Aorta (tissue), 5 donors: ENCODE measurements around the gene TRDMT1. TPM values are rescaled to one million over a fixed set of nuclear protein-coding genes. Genes with fewer than 3 reads are reported as not detected.

Source experiments
- ATAC-seq: fragments of 200-7000 bp; cut with Tn5 transposase; one replicate; pipeline ENCODE4 v1.9.1; 2022; ENCODE audit warnings: moderate library complexity; ENCODE audit not compliant: low FRiP score
- DNase-seq, 2 donors: peaks; one replicate each; pipeline ENCODE4 v3.0.0-alpha.2; 2020
- H3K27ac ChIP-seq, 2 donors: one replicate each; pipeline ENCODE4 v1.5.1; 2013; ENCODE audit warnings: low read length in 2 of 2, mild to moderate bottlenecking in 2 of 2, moderate library complexity in 2 of 2, control low read depth in 1 of 2, inconsistent platforms in 1 of 2, low read depth in 1 of 2
- H3K27me3 ChIP-seq, 2 donors: one replicate each; pipeline ENCODE4 v1.6.1; 2013; ENCODE audit warnings: control low read depth in 1 of 2, low read length in 1 of 2, mild to moderate bottlenecking in 1 of 2, moderate library complexity in 1 of 2; ENCODE audit not compliant: insufficient read depth in 2 of 2, control insufficient read depth in 1 of 2
- H3K36me3 ChIP-seq, 2 donors: one replicate each; pipeline ENCODE4 v1.6.1; 2013; ENCODE audit warnings: control low read depth in 1 of 2, low read length in 1 of 2, mild to moderate bottlenecking in 1 of 2; ENCODE audit not compliant: insufficient read depth in 2 of 2, control insufficient read depth in 1 of 2
- H3K4me1 ChIP-seq, 2 donors: one replicate each; pipeline ENCODE4 v1.6.1; 2013; ENCODE audit warnings: low read length in 2 of 2, control low read depth in 1 of 2, mild to moderate bottlenecking in 1 of 2, moderate library complexity in 1 of 2; ENCODE audit not compliant: insufficient read depth in 2 of 2, control insufficient read depth in 1 of 2
- H3K4me3 ChIP-seq, 2 donors: one replicate each; pipeline ENCODE4 v1.5.1; 2013; ENCODE audit warnings: low read length in 2 of 2, control low read depth in 1 of 2, mild to moderate bottlenecking in 1 of 2
- H3K9me3 ChIP-seq: one replicate; pipeline ENCODE4 v1.6.1; 2013; ENCODE audit warnings: mild to moderate bottlenecking, low read length; ENCODE audit not compliant: control insufficient read depth
- WGBS, 2 donors: extraction: QIAGEN DNeasy Blood & Tissue Kit; methylation state at CpG; one replicate each; pipeline ENCODE4 v1.1.7; 2013; 5-methylcytosine and 5-hydroxymethylcytosine counted together
- intact Hi-C, 2 donors: fragments of 100-400 bp; cut with DNase I; formaldehyde crosslinking; loops; one replicate each; pipeline versions ENCODE4 v1.14.2 to v1.15.0; 2022
- polyA plus RNA-seq, 2 donors: library from polyadenylated mRNA; stranded (reverse); fragments of 200-250 nt; gene quantifications; one replicate each; pipeline ENCODE4 v1.2.3, GENCODE V29; 2013
- total RNA-seq, 2 donors: library from RNA; stranded (reverse); fragmentation: NEBNext Ultra II Directional; extraction: Animal tissue kit (Norgen Biotek cat#: 25700); gene quantifications; one replicate each; pipeline ENCODE4 v1.2.1, GENCODE V29; 2021
- donor health status: healthy with polysubstance abuse.
- donor health status: Bipolar disorder and iron deficiency.
- donor health status: DM: no; HTN: no; CAD: no.
- donor health status: DM: no; HTN: no; CAD: no.
- donor health status: DM: yes; HTN: yes; CAD: no.

The TRDMT1 gene
- total and polyA plus RNA-seq, 4 donors, result 4.8 to 15.2 (median 9.3) TPM

- peaks cover 1 to 4% of the 10 kb centered on the region in 2 donors for H3K4me1 ChIP-seq
- H3K9me3 ChIP-seq, result no peaks in the 10 kb centered on the region
- no peak overlapping the region for H3K27ac ChIP-seq
- ATAC-seq, result no peak
- no peak for DNase-seq
- 38% methylated on average over 1 of the region's 1 CpG for WGBS, 2 donors
- no peak overlapping the region for H3K4me3 ChIP-seq
- no peaks in the 10 kb centered on the region for H3K36me3 ChIP-seq
- intact Hi-C loops, result loop anchor here in 1 of 2 donors (5.0 kb wide), 1 partner anchor 132 kb away; no protein-coding TSS in a partner anchor
- H3K27me3 ChIP-seq, result no peaks in the 10 kb centered on the region
Observed at GRCh38 chr10:17209302-17209701, 7.8 kb upstream of the TRDMT1 start.

GRCh38 chr10:17208476-17208875, 7.0 kb upstream of the TRDMT1 start:
- intact Hi-C loops, result loop anchor here in 1 of 2 donors (5.0 kb wide), 1 partner anchor 131 kb away; no protein-coding TSS in a partner anchor
- Histone ChIP-seq H3K4me1 (peaks cover 1 to 4% of the 10 kb centered on the region in 2 donors), H3K4me3 (no peak overlapping the region), H3K27ac (peak overlapping the region in 1 of 2 donors; percentile 42), H3K27me3 (no peaks in the 10 kb centered on the region), H3K36me3 (no peaks in the 10 kb centered on the region), H3K9me3 (no peaks in the 10 kb centered on the region)
- DNase-seq, result no peak
- ATAC-seq, result no peak

GRCh38 chr10:17206210-17206709, 4.8 kb upstream of the TRDMT1 start:
- intact Hi-C loops, result loop anchor here in 1 of 2 donors (5.0 kb wide), 1 partner anchor 129 kb away; no protein-coding TSS in a partner anchor

GRCh38 chr10:17203416-17203815, 1.9 kb upstream of the TRDMT1 start:
- DNase-seq (no peak), ATAC-seq (no peak)
- Histone ChIP-seq H3K36me3 (no peaks in the 10 kb centered on the region), H3K4me1 (peaks cover 0 to 4% of the 10 kb centered on the region in 2 donors), H3K9me3 (no peaks in the 10 kb centered on the region), H3K27me3 (no peaks in the 10 kb centered on the region), H3K27ac (no peak overlapping the region), H3K4me3 (no peak overlapping the region)
- 38 to 48% methylated on average over 3 of the region's 3 CpGs for WGBS, 2 donors
- intact Hi-C loops, result loop anchor here in 1 of 2 donors (5.0 kb wide), 1 partner anchor 39 kb away; no protein-coding TSS in a partner anchor

More at GRCh38 chr10:17206210-17206709, 4.8 kb upstream of the TRDMT1 start:
- no peaks in the 10 kb centered on the region for H3K9me3 ChIP-seq
- peaks cover 0 to 4% of the 10 kb centered on the region in 2 donors for H3K4me1 ChIP-seq
- ATAC-seq (no peak), DNase-seq (no peak)
- H3K27ac ChIP-seq, result peak overlapping the region in 1 of 2 donors; percentile 2
- H3K27me3 ChIP-seq, result no peaks in the 10 kb centered on the region
- H3K36me3 ChIP-seq, result no peaks in the 10 kb centered on the region
- H3K4me3 ChIP-seq, result no peak overlapping the region
- WGBS, 2 donors, result 60 to 70% methylated on average over 7 of the region's 7 CpGs

GRCh38 chr10:17202999-17203398, 1.5 kb upstream of the TRDMT1 start:
- H3K27me3 ChIP-seq, result no peaks in the 10 kb centered on the region
- no peaks in the 10 kb centered on the region for H3K9me3 ChIP-seq
- 92 to 93% methylated on average over 4 of the region's 4 CpGs for WGBS, 2 donors
- H3K36me3 ChIP-seq, result no peaks in the 10 kb centered on the region
- intact Hi-C loops, result loop anchor here in 1 of 2 donors (5.0 kb wide), 1 partner anchor 39 kb away; no protein-coding TSS in a partner anchor
- H3K4me1 ChIP-seq, result peaks cover 0 to 3% of the 10 kb centered on the region in 2 donors
- no peak overlapping the region for H3K27ac ChIP-seq
- DNase-seq, result no peak
- H3K4me3 ChIP-seq, result no peak overlapping the region
- ATAC-seq, result no peak

- intact Hi-C loops, result loop anchor here in 1 of 2 donors (5.0 kb wide), 1 partner anchor 40 kb away; no protein-coding TSS in a partner anchor
- 86% methylated on average over 2 of the region's 2 CpGs for WGBS, 2 donors
- Histone ChIP-seq H3K27ac (peak overlapping the region; percentile 71 to 82), H3K4me3 (no peak overlapping the region), H3K36me3 (no peaks in the 10 kb centered on the region), H3K4me1 (peaks cover 0 to 3% of the 10 kb centered on the region in 2 donors), H3K27me3 (no peaks in the 10 kb centered on the region), H3K9me3 (no peaks in the 10 kb centered on the region)
- no peak for DNase-seq
- no peak for ATAC-seq
Observed at GRCh38 chr10:17202506-17202905, 1.0 kb upstream of the TRDMT1 start.

GRCh38 chr10:17201794-17202116, 283 bp upstream of the TRDMT1 start:
- H3K4me1 ChIP-seq, result peaks cover 0 to 4% of the 10 kb centered on the region in 2 donors
- intact Hi-C loops, result loop anchor here (2.0 to 5.0 kb wide), 2 partner anchors 27 to 41 kb away; partner anchors contain the start of gene VIM (in 1 of the 2)
- WGBS, 2 donors, result 5 to 9% methylated on average over 3 of the region's 3 CpGs

GRCh38 chr10:17200001-17200911, 1.2 kb downstream of the TRDMT1 start:
- intact Hi-C loops, result loop anchor here (2.0 to 5.0 kb wide), 2 partner anchors 29 to 42 kb away; partner anchors contain the start of gene VIM (in 1 of the 2)
- 1 to 3% methylated on average over 10 of the region's 10 CpGs for WGBS, 2 donors
- peaks cover 0 to 2% of the 10 kb centered on the region in 2 donors for H3K36me3 ChIP-seq

More at GRCh38 chr10:17201794-17202116, 283 bp upstream of the TRDMT1 start:
- H3K27ac ChIP-seq, result peak overlapping the region; percentile 71 to 82
- DNase-seq (no peak), ATAC-seq (no peak)
- H3K27me3 ChIP-seq, result no peaks in the 10 kb centered on the region
- no peak overlapping the region for H3K4me3 ChIP-seq
- H3K36me3 ChIP-seq, result peaks cover 0 to under 1% of the 10 kb centered on the region in 2 donors
- H3K9me3 ChIP-seq, result no peaks in the 10 kb centered on the region

More at GRCh38 chr10:17200001-17200911, 1.2 kb downstream of the TRDMT1 start:
- DNase-seq, result no peak
- Histone ChIP-seq H3K27me3 (no peaks in the 10 kb centered on the region), H3K4me3 (peak overlapping the region; percentile 28 to 84), H3K4me1 (peaks cover 0 to 6% of the 10 kb centered on the region in 2 donors), H3K27ac (peak overlapping the region; percentile 96 to 97), H3K9me3 (no peaks in the 10 kb centered on the region)
- no peak for ATAC-seq
